ENCODE results near the gene PTPRM. TPM values are rescaled to one million over a fixed set of nuclear protein-coding genes. Genes with fewer than 3 reads are reported as not detected.

Gene PTPRM
- total and polyA plus RNA-seq, 2 donors (not counting 3 experiments of a cell fraction or from before 2014, with no cell fraction given): 37.4 to 43.7 TPM

- no peak overlapping the region for H2AFZ ChIP-seq (ENCODE audit: low read depth, low read length)
- BruUV-seq (replicated peaks): no TSS peak
- no peaks in the 10 kb centered on the region for H3K4me1 ChIP-seq (ENCODE audit: control insufficient read depth, extremely low read depth, insufficient read depth, low read length)
- H3K27ac ChIP-seq (ENCODE audit: insufficient read depth, low read depth, low read length): no peak overlapping the region
- no peaks in the 10 kb centered on the region for H3K9me1 ChIP-seq (replicated peaks; ENCODE audit: control insufficient read depth, extremely low read depth, insufficient read depth, low read length)
- H3K27me3 ChIP-seq (ENCODE audit: control insufficient read depth in 2 of 2, insufficient read depth in 2 of 2, low read length in 2 of 2): no peaks in the 10 kb centered on the region
- FAIRE-seq (no peak), DNase-seq (ENCODE audit: low read depth, low spot score) (no peak)
- no peaks in the 10 kb centered on the region for H4K20me1 ChIP-seq (replicated peaks; ENCODE audit: control insufficient read depth, extremely low read depth, insufficient read depth, low read length)
- dilution Hi-C loops (cut with MboI; ENCODE audit: extremely low pct_ligation_motif_present, low sequenced_read_pairs) (no loop called here), intact Hi-C loops (cut with micrococcal nuclease) (no loop called here)
- H3K79me2 ChIP-seq (ENCODE audit: control insufficient read depth, insufficient read depth, low read length): no peaks in the 10 kb centered on the region
- H3K9ac ChIP-seq (replicated peaks; ENCODE audit: extremely low read depth, insufficient read depth, low read length): no peak overlapping the region
- POLR2A ChIA-PET: no interaction called here
- no peak overlapping the region for H3K4me3 ChIP-seq (replicated peaks in 1 of 3; ENCODE audit: insufficient read depth in 1 of 3, low read depth in 1 of 3, low read length in 3 of 3)
- CTCF ChIA-PET: no interaction called here
- H3K9me3 ChIP-seq (replicated peaks; ENCODE audit: control insufficient read depth, insufficient read depth, low read length): no peaks in the 10 kb centered on the region
- H3K4me2 ChIP-seq (ENCODE audit: insufficient read depth, low read length): no peak overlapping the region
- H3K36me3 ChIP-seq (ENCODE audit: control insufficient read depth in 2 of 2, extremely low read depth in 1 of 2, insufficient read depth in 2 of 2, low read length in 2 of 2): no peaks in the 10 kb centered on the region
- no peak for TF ChIP-seq POLR2A (IDR thresholded peaks at IDR 0.05; ENCODE audit: low read depth, low read length)
- no peak for TF ChIP-seq JUN (IDR thresholded peaks at IDR 0.05; ENCODE audit: borderline replicate concordance, insufficient read depth, insufficient read length, low read depth)
- no peak for TF ChIP-seq GATA2 (IDR thresholded peaks at IDR 0.05; ENCODE audit: insufficient read depth, insufficient read length, low read depth, low read length)
- TF ChIP-seq MAX (IDR thresholded peaks at IDR 0.05; ENCODE audit: insufficient read depth, insufficient read length): no peak
- TF ChIP-seq POLR2AphosphoS5 (IDR thresholded peaks at IDR 0.05; ENCODE audit: insufficient read depth, low read depth, low read length): no peak
- TF ChIP-seq CTCF (IDR thresholded peaks at IDR 0.05; ENCODE audit: extremely low read depth in 1 of 2, insufficient read depth in 1 of 2, low read depth in 1 of 2, low read length in 2 of 2): no peak
- no peak for TF ChIP-seq FOS (IDR thresholded peaks at IDR 0.05; ENCODE audit: borderline replicate concordance, insufficient read depth, low read length)
- TF ChIP-seq EZH2 (IDR thresholded peaks at IDR 0.05; ENCODE audit: borderline replicate concordance, low read depth, low read length, severe bottlenecking): no peak
- TF ChIP-seq MYC (IDR thresholded peaks at IDR 0.05; ENCODE audit: low read depth, low read length): no peak
These were observed 71.2 kb downstream of the PTPRM start for GRCh38 chr18:7638321-7638720.

All from endothelial cell of umbilical vein (primary cell).